ENCODE results near the gene RHBDL1. TPM values are rescaled to one million over a fixed set of nuclear protein-coding genes. Genes with fewer than 3 reads are reported as not detected.

The RHBDL1 gene
- total and polyA plus RNA-seq, 7 donors: 0.06 to 0.42 (median 0.13) TPM

- Histone ChIP-seq H3K36me3 (ENCODE audit: insufficient read depth in 1 of 2, low read depth in 1 of 2) (peaks cover 0 to 5% of the 10 kb centered on the region in 2 donors), H3K9me3 (no peaks in the 10 kb centered on the region), H3K27ac (peak overlapping the region; percentile 93), H3K4me3 (no peak overlapping the region), H3K4me1 (peaks cover 63% of the 10 kb centered on the region), H3K27me3 (ENCODE audit: insufficient read depth in 3 of 3, low read length in 2 of 3) (no peaks in the 10 kb centered on the region)
- intact Hi-C loops (cut with DNase I): no loop called here
- ATAC-seq (no peak), DNase-seq (no peak)
- TF ChIP-seq CTCF (IDR thresholded peaks at IDR 0.05): no peak
- 83 to 95% (median 88%) methylated on average over 12 of the region's 12 CpGs for WGBS, 3 donors
Measured at GRCh38 chr16:644556-644955, 30.9 kb upstream of the RHBDL1 start.

- intact Hi-C loops (cut with DNase I): no loop called here
- DNase-seq (peak in 1 of 2 donors; percentile 80), ATAC-seq (peak in 2 of 4 donors; percentile 14 to 21)
- 58 to 65% (median 59%) methylated on average over 32 of the region's 32 CpGs for WGBS, 3 donors
- Histone ChIP-seq H3K9me3 (no peaks in the 10 kb centered on the region), H3K27me3 (ENCODE audit: insufficient read depth in 3 of 3, low read length in 2 of 3) (no peaks in the 10 kb centered on the region), H3K4me3 (peak overlapping the region; percentile 88), H3K27ac (peak overlapping the region; percentile 93), H3K4me1 (peaks cover 68% of the 10 kb centered on the region), H3K36me3 (ENCODE audit: insufficient read depth in 1 of 2, low read depth in 1 of 2) (peaks cover 0 to 5% of the 10 kb centered on the region in 2 donors)
- no peak for TF ChIP-seq CTCF (IDR thresholded peaks at IDR 0.05)
Measured at GRCh38 chr16:645852-646678, 29.4 kb upstream of the RHBDL1 start.

- 64 to 74% (median 67%) methylated on average over 18 to 22 of the region's 22 CpGs for WGBS, 3 donors
- Histone ChIP-seq H3K9me3 (no peaks in the 10 kb centered on the region), H3K27ac (peak overlapping the region; percentile 93), H3K4me1 (peaks cover 68% of the 10 kb centered on the region), H3K27me3 (ENCODE audit: insufficient read depth in 3 of 3, low read length in 2 of 3) (no peaks in the 10 kb centered on the region), H3K36me3 (ENCODE audit: insufficient read depth in 1 of 2, low read depth in 1 of 2) (peaks cover 0 to 5% of the 10 kb centered on the region in 2 donors), H3K4me3 (peak overlapping the region; percentile 88)
- DNase-seq (no peak), ATAC-seq (no peak)
- intact Hi-C loops (cut with DNase I): no loop called here
- TF ChIP-seq CTCF (IDR thresholded peaks at IDR 0.05): no peak
Measured at GRCh38 chr16:646679-647172, 28.7 kb upstream of the RHBDL1 start.

- Histone ChIP-seq H3K27ac (peak overlapping the region; percentile 93), H3K9me3 (no peaks in the 10 kb centered on the region), H3K4me3 (peak overlapping the region; percentile 88), H3K36me3 (ENCODE audit: insufficient read depth in 1 of 2, low read depth in 1 of 2) (peaks cover 0 to 5% of the 10 kb centered on the region in 2 donors), H3K4me1 (peaks cover 67% of the 10 kb centered on the region), H3K27me3 (ENCODE audit: insufficient read depth in 3 of 3, low read length in 2 of 3) (no peaks in the 10 kb centered on the region)
- ATAC-seq (peak; percentile 3 to 29 (median 18)), DNase-seq (no peak)
- intact Hi-C loops (cut with DNase I): no loop called here
- WGBS, 3 donors: 37 to 60% (median 49%) methylated on average over 24 to 25 of the region's 25 CpGs
- no peak for TF ChIP-seq CTCF (IDR thresholded peaks at IDR 0.05)
Measured at GRCh38 chr16:647173-647902, 28.1 kb upstream of the RHBDL1 start.
